ENCODE data around the gene RBM14.
"Not testable (repeated sequence)": the region's sequence is repeated elsewhere in the genome, so short reads cannot be mapped to it uniquely, and the experiment has no call there.

RBM14 gene

GRCh38 chr11:66637557-66638176, 21.2 kb downstream of the RBM14 start:
- DNase-seq = peak; percentile 71

- peak; percentile 99 for DNase-seq
Observed at GRCh38 chr11:66638177-66639065, 22.0 kb downstream of the RBM14 start, which contains the start of gene RBM4. Gene RBM4, plus strand, starts transcription at chr11:66638703. Its CDS starts 1,009 bp downstream, at chr11:66639712.

GRCh38 chr11:66639066-66639813, 22.8 kb downstream of the RBM14 start:
- peak; percentile 51 for DNase-seq

GRCh38 chr11:66639814-66640340, 23.4 kb downstream of the RBM14 start:
- not testable (repeated sequence) for DNase-seq

GRCh38 chr11:66641834-66642233, 25.4 kb downstream of the RBM14 start:
- no peak for DNase-seq

GRCh38 chr11:66643745-66644437, 27.5 kb downstream of the RBM14 start:
- no peak for DNase-seq

GRCh38 chr11:66646828-66647227, 30.4 kb downstream of the RBM14 start:
- DNase-seq = no peak

- no peak for DNase-seq
Observed at GRCh38 chr11:66649903-66650302, 33.5 kb downstream of the RBM14 start.

- DNase-seq = no peak
Observed at GRCh38 chr11:66651016-66651415, 34.6 kb downstream of the RBM14 start.

GRCh38 chr11:66652651-66653050, 36.2 kb downstream of the RBM14 start:
- DNase-seq = no peak

- DNase-seq = no peak
Observed at GRCh38 chr11:66653123-66653522, 36.7 kb downstream of the RBM14 start.

- peak; percentile 90 for DNase-seq
Observed at GRCh38 chr11:66659763-66660162, 43.3 kb downstream of the RBM14 start.

GRCh38 chr11:66663741-66664296, 47.4 kb downstream of the RBM14 start:
- no peak for DNase-seq

- DNase-seq = no peak
Observed at GRCh38 chr11:66665369-66665768, 48.9 kb downstream of the RBM14 start.

GRCh38 chr11:66670816-66671215, 54.4 kb downstream of the RBM14 start:
- DNase-seq = no peak

GRCh38 chr11:66674964-66675602, 58.7 kb downstream of the RBM14 start:
- no peak for DNase-seq

GRCh38 chr11:66676282-66676919, 60.0 kb downstream of the RBM14 start:
- no peak for DNase-seq
